IMR-90 (cell line): ENCODE results near the gene PTGER2. TPM values are rescaled to one million over a fixed set of nuclear protein-coding genes. Genes with fewer than 3 reads are reported as not detected.

Experiments
- ATAC-seq: fragments of 200-7000 bp; cut with Tn5 transposase; 2 replicates; pipeline ENCODE4 v1.9.1; 2020; ENCODE audit warnings: low read depth, mild to moderate bottlenecking, moderate library complexity
- BruUV-seq: library from RNA; stranded (reverse); fragments of 400-500 nt; replicated peaks from 2 replicates; lab custom pipeline; 2021; lab: Mats Ljungman, UMichigan
- CTCF ChIA-PET: fragments of 300-600 bp; formaldehyde crosslinking; extraction: SDS; loops from one replicate; lab custom pipeline; 2021; ENCODE audit warnings: antibody characterized with exemption; lab: Yijun Ruan, JAX
- POLR2A ChIA-PET: fragments of 300-600 bp; sonication (Branson Sonifier 250); formaldehyde crosslinking; loops from one replicate; lab custom pipeline; 2022; ENCODE audit warnings: antibody characterized with exemption; ENCODE audit not compliant: unreplicated experiment; lab: Charles Lee
- DNase-seq: peaks from one replicate; pipeline ENCODE4 v3.0.0; 2013
- H2AFZ ChIP-seq: replicated peaks from 2 replicates; pipeline ENCODE3; 2013; ENCODE audit warnings: low read length, mild to moderate bottlenecking; ENCODE audit not compliant: poor library complexity
- H2AK5ac ChIP-seq: 2 replicates; pipeline ENCODE4 v1.6.1; 2013; ENCODE audit warnings: low read depth, low read length, inconsistent platforms
- H2AK9ac ChIP-seq: replicated peaks from 2 replicates; pipeline ENCODE3; 2013; ENCODE audit warnings: mild to moderate bottlenecking, low read depth, low read length, moderate library complexity; ENCODE audit not compliant: poor library complexity
- H2BK120ac ChIP-seq: 2 replicates; pipeline ENCODE4 v1.6.1; 2013; ENCODE audit warnings: low read depth, low read length, inconsistent platforms
- H2BK15ac ChIP-seq: 3 replicates; pipeline ENCODE4 v1.6.1; 2013; ENCODE audit warnings: low read depth, low read length, inconsistent platforms
- H2BK20ac ChIP-seq: 2 replicates; pipeline ENCODE4 v1.6.1; 2013; ENCODE audit warnings: low read depth, mild to moderate bottlenecking, inconsistent platforms, low read length, moderate library complexity
- H2BK5ac ChIP-seq: 2 replicates; pipeline ENCODE4 v1.6.1; 2013; ENCODE audit warnings: mild to moderate bottlenecking, low read depth, low read length, inconsistent platforms; ENCODE audit not compliant: poor library complexity, severe bottlenecking
- H3K14ac ChIP-seq: replicated peaks from 2 replicates; pipeline ENCODE4 v1.6.1; 2013; ENCODE audit warnings: low read depth, low read length, inconsistent platforms
- H3K18ac ChIP-seq: 2 replicates; pipeline ENCODE4 v1.6.1; 2013; ENCODE audit warnings: low read depth, low read length, control low read depth
- H3K23ac ChIP-seq: 2 replicates; pipeline ENCODE4 v1.6.1; 2013; ENCODE audit warnings: low read depth, low read length, inconsistent platforms
- H3K27ac ChIP-seq: 2 replicates; pipeline ENCODE4 v1.5.1; 2013; ENCODE audit warnings: mild to moderate bottlenecking, control low read depth, low read length; ENCODE audit not compliant: insufficient read depth
- H3K27me3 ChIP-seq: 2 replicates; pipeline ENCODE4 v1.6.1; 2013; ENCODE audit warnings: low read length; ENCODE audit not compliant: control insufficient read depth, insufficient read depth
- H3K36me3 ChIP-seq: 2 replicates; pipeline ENCODE4 v1.6.1; 2013; ENCODE audit warnings: low read length, mixed read lengths; ENCODE audit not compliant: control insufficient read depth, insufficient read depth
- H3K4ac ChIP-seq: 2 replicates; pipeline ENCODE4 v1.6.1; 2013; ENCODE audit warnings: low read depth, low read length, inconsistent platforms
- H3K4me1 ChIP-seq: 2 replicates; pipeline ENCODE4 v1.6.1; 2013; ENCODE audit warnings: low read length, mixed read lengths; ENCODE audit not compliant: control insufficient read depth, insufficient read depth
- H3K4me2 ChIP-seq: 2 replicates; pipeline ENCODE4 v1.6.1; 2013; ENCODE audit warnings: low read depth, mild to moderate bottlenecking, control low read depth, low read length, moderate library complexity
- H3K4me3 ChIP-seq: 2 replicates; pipeline ENCODE4 v1.5.1; 2013; ENCODE audit warnings: low read depth, mild to moderate bottlenecking, control low read depth, low read length, moderate library complexity; ENCODE audit not compliant: insufficient read depth
- H3K56ac ChIP-seq: 2 replicates; pipeline ENCODE4 v1.6.1; 2013; ENCODE audit warnings: low read length, inconsistent platforms; ENCODE audit not compliant: insufficient read depth; ENCODE audit errors: extremely low read depth
- H3K79me1 ChIP-seq, 2 experiments: 2 replicates each; pipeline ENCODE4 v1.6.1; 2013; ENCODE audit warnings: low read length in 2 of 2, inconsistent platforms in 1 of 2, low read depth in 1 of 2
- H3K9ac ChIP-seq: 2 replicates; pipeline ENCODE4 v1.6.1; 2013; ENCODE audit warnings: low read depth, low read length, control low read depth
- H3K9me1 ChIP-seq: 2 replicates; pipeline ENCODE4 v1.6.1; 2013; ENCODE audit warnings: low read length, inconsistent platforms; ENCODE audit not compliant: insufficient read depth
- H3K9me3 ChIP-seq: 2 replicates; pipeline ENCODE4 v1.6.1; 2013; ENCODE audit warnings: low read length; ENCODE audit not compliant: control insufficient read depth, insufficient read depth
- H4K20me1 ChIP-seq: 2 replicates; pipeline ENCODE4 v1.6.1; 2013; ENCODE audit warnings: low read length, inconsistent platforms; ENCODE audit not compliant: insufficient read depth
- H4K5ac ChIP-seq: 2 replicates; pipeline ENCODE4 v1.6.1; 2013; ENCODE audit warnings: mild to moderate bottlenecking, low read depth, low read length, control low read depth
- H4K8ac ChIP-seq, 2 experiments: 2 replicates each; pipeline ENCODE4 v1.6.1; 2013; ENCODE audit warnings: low read depth in 2 of 2, low read length in 2 of 2, control low read depth in 1 of 2, inconsistent platforms in 1 of 2
- H4K91ac ChIP-seq: 2 replicates; pipeline ENCODE4 v1.6.1; 2013; ENCODE audit warnings: low read depth, low read length, inconsistent platforms; ENCODE audit not compliant: insufficient read depth
- BHLHE40 ChIP-seq: fragments of 150-350 bp; IDR thresholded peaks from 2 replicates; pipeline ENCODE4 v1.6.1; 2016; ENCODE audit warnings: mild to moderate bottlenecking, low read depth, low read length
- CEBPB ChIP-seq: IDR thresholded peaks from 2 replicates; pipeline ENCODE4 v1.6.1; 2012; ENCODE audit warnings: low read depth, low read length, improper control_type of control experiment
- ELK1 ChIP-seq: fragments of 150-350 bp; IDR thresholded peaks from 2 replicates; pipeline ENCODE4 v1.6.1; 2016; ENCODE audit warnings: low read depth, mild to moderate bottlenecking, low read length, moderate library complexity, borderline replicate concordance
- FOS ChIP-seq: fragments of 150-350 bp; IDR thresholded peaks from 2 replicates; pipeline ENCODE4 v1.6.1; 2016; ENCODE audit warnings: low read depth, low read length
- RAD21 ChIP-seq: IDR thresholded peaks from 2 replicates; pipeline ENCODE4 v1.6.1; 2012; ENCODE audit warnings: low read length, improper control_type of control experiment
- WGBS, 2 experiments: methylation state at CpG; one replicate each; pipeline versions ENCODE4 v1.1.5 to v1.1.7; 2013; ENCODE audit warnings: missing lambda C conversion rate in 2 of 2; ENCODE audit not compliant: insufficient read length in 1 of 2; ENCODE audit errors: extremely low coverage in 2 of 2; 5-methylcytosine and 5-hydroxymethylcytosine counted together
- dilution Hi-C: fragments of 300-500 bp; cut with HindIII; formaldehyde crosslinking; loops from one replicate; pipeline ENCODE4 v1.14.3; 2018; ENCODE audit warnings: low sequenced_read_pairs; ENCODE audit not compliant: unreplicated experiment
- in situ Hi-C: fragments of 300-500 bp; cut with MboI; formaldehyde crosslinking; loops from 3 replicates; pipeline ENCODE4 v1.14.3; 2019; ENCODE audit warnings: low sequenced_read_pairs, inconsistent platforms, mixed read lengths
- intact Hi-C: fragments of 100-400 bp; cut with micrococcal nuclease; formaldehyde crosslinking; loops from 2 replicates; pipeline ENCODE4 v1.10.0; 2022
- polyA plus RNA-seq, 3 experiments: library from polyadenylated mRNA; depleted of rRNA; stranded (reverse); fragments of >200 nt; gene quantifications; 2 replicates each; pipeline ENCODE4 v1.2.3, GENCODE V29; 2012; ENCODE audit warnings: low replicate concordance in 1 of 3
- total RNA-seq: library from RNA; depleted of rRNA; stranded (reverse); fragments of >200 nt; gene quantifications from 2 replicates; pipeline ENCODE4 v1.2.3, GENCODE V29; 2012

Gene PTGER2
- total and polyA plus RNA-seq, 2 of the 4 experiments (the other 2 are of a cell fraction) = 24.7 to 58.5 TPM

DNA sequence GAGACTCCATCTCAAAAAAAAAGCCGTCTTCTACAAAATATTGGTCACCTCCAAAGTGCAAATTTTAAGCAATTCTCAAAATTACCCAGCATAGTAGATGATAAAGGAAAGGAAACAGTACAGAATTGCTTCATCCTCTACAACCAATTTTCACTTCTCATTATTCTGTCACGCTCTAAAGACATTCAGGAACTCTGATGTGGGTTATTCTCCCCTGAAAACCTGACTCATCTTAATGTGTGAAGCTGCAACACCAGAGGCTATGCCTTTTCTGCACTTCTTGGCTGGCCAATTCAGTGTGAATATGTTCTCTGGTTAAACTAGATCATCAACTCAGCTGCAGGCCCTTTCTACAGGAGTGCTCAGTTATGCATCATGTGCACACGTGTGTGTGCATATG, 11.0 kb downstream of the PTGER2 start:
- peak overlapping the region; percentile 49 for H3K4me2 ChIP-seq
- ChIA-PET POLR2A (interaction anchor here (0.6 kb wide), 1 partner anchor 20 kb away, joined by 3 read pairs; no protein-coding TSS in a partner anchor), CTCF (interaction anchor here (1.4 kb wide), 1 partner anchor 75 kb away, joined by 4 read pairs; no protein-coding TSS in a partner anchor)
- H3K36me3 ChIP-seq = peaks cover 21% of the 10 kb centered on the region
- dilution Hi-C loops (no loop called here), intact Hi-C loops (no loop called here), in situ Hi-C loops (loop anchor here (10.0 kb wide), 1 partner anchor 130 kb away; no protein-coding TSS in a partner anchor)
- H3K9me3 ChIP-seq = peaks cover 3% of the 10 kb centered on the region; the same call in 1 of the 2 replicates
- peak overlapping the region in 1 of 2 experiments; percentile 62; a peak in 2 of 4 replicates for H4K8ac ChIP-seq
- peak overlapping the region; percentile 41; the same call in 1 of the 2 replicates for H2BK20ac ChIP-seq
- H3K9me1 ChIP-seq = peaks cover 25% of the 10 kb centered on the region
- TF ChIP-seq FOS (no peak), BHLHE40 (no peak), ELK1 (no peak), CEBPB (no peak), RAD21 (no peak)
- peak overlapping the region; percentile 12 for H3K9ac ChIP-seq
- peak overlapping the region; percentile 74 for H3K18ac ChIP-seq
- H2BK5ac ChIP-seq = peak overlapping the region; percentile 68
- H4K91ac ChIP-seq = peak overlapping the region; percentile 31; the same call in 1 of the 2 replicates
- ATAC-seq (no peak), DNase-seq (peak; percentile 25)
- H2AK9ac ChIP-seq = no peak overlapping the region
- H4K20me1 ChIP-seq = peaks cover 4% of the 10 kb centered on the region; the same call in 1 of the 2 replicates
- H4K5ac ChIP-seq = peak overlapping the region; percentile 25
- H3K4me1 ChIP-seq = peaks cover 25% of the 10 kb centered on the region
- H3K23ac ChIP-seq = peak overlapping the region; percentile 61; the same call in 1 of the 2 replicates
- H3K27ac ChIP-seq = peak overlapping the region; percentile 76; the same call in 1 of the 2 replicates
- H3K14ac ChIP-seq = 0 out of 2 replicates have a peak overlapping the region, but pooled peaks have one; percentile 57
- peak overlapping the region; percentile 46 for H3K4ac ChIP-seq
- H3K56ac ChIP-seq = peak overlapping the region; percentile 36; the same call in 1 of the 2 replicates
- no peak overlapping the region for H3K4me3 ChIP-seq
- no peak overlapping the region for H2AFZ ChIP-seq
- H3K79me1 ChIP-seq = peaks cover 23 to 59% of the 10 kb centered on the region in 2 experiments
- H2BK15ac ChIP-seq = peak overlapping the region; percentile 68; the same call in 1 of the 3 replicates
- no CpG with 5 or more reads among the region's 3 CpGs for WGBS, 2 experiments
- no peak overlapping the region for H2AK5ac ChIP-seq
- no peaks in the 10 kb centered on the region for H3K27me3 ChIP-seq
- H2BK120ac ChIP-seq = peak overlapping the region; percentile 54
- BruUV-seq = no TSS peak
